GM18517 (cell line): ENCODE data around the gene ATAD2B.
A peak's percentile ranks its signal among the peaks of the same experiment; 100 is the strongest.

Experiments used
- ATAC-seq: cut with Tn5 transposase; IDR thresholded peaks from one replicate; pipeline ENCODE4 v1.9.1; 2021; ENCODE audit warnings: mild to moderate bottlenecking, moderate library complexity; ENCODE audit not compliant: unreplicated experiment

Gene ATAD2B

GRCh38 chr2:23838996-23839395 is 87.9 kb downstream of the ATAD2B start:
- ATAC-seq, result no peak

DNA sequence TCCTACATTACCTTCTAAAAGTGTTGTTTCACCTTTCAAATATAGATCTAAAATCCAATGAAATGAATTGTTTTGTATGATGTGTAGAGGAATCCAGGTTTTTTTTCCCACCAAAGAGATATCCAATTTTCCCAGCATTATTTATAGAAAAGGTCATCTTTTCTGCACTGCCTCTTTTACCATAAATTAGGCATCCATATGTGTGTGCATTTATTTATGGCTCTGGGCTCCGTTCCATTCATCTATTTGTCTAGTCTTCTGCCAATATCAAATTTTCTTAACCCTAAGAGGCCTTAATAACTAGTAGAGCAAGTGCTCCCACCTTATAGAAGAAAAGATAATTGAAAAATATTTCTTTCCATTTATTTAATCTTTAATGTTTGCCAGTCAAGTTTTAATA is 88.3 kb downstream of the ATAD2B start:
- ATAC-seq, result no peak

DNA sequence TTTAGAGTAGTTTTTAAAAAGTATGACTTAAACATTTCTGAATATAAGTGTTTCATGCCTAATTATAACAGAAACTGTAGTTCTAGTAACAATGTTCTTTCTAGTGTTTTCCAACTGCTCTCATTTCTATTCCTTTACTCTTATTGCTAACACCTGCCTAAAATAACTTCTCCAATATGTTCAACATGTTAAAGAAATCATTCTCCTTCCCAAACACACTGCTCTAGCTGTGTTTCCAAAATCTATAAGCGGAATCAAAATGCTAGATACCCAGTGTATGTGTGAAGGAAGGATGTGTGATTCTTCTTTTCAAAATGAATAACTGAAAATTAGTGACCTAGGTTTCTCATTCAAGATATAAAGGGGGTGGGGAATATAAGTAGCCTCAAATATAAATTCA is 89.1 kb downstream of the ATAD2B start:
- no peak for ATAC-seq

- ATAC-seq, result no peak
These were observed 89.9 kb downstream of the ATAD2B start for GRCh38 chr2:23836971-23837565.

- ATAC-seq, result no peak
These were observed 90.4 kb downstream of the ATAD2B start for GRCh38 chr2:23836505-23836904.

DNA sequence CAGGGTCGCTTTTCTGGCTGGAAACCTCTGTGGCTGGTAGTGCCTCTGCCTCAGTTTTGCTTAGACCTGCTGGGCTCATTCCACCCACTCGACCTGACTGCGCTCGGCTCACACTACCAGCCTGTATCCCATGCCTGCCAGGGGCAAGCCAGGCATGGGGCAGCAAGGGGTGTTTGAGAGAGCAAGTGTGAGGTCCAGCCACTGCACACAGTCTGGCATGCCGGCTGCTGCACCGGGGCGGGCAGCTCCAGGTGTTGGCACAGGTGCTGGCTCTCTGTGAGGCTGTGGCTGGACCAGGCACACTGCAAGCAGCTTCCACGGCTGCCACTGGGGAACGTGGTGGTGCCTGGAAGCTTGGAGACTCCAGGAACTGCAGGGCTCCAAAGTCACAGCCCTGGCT is 90.9 kb downstream of the ATAD2B start:
- no peak for ATAC-seq

DNA sequence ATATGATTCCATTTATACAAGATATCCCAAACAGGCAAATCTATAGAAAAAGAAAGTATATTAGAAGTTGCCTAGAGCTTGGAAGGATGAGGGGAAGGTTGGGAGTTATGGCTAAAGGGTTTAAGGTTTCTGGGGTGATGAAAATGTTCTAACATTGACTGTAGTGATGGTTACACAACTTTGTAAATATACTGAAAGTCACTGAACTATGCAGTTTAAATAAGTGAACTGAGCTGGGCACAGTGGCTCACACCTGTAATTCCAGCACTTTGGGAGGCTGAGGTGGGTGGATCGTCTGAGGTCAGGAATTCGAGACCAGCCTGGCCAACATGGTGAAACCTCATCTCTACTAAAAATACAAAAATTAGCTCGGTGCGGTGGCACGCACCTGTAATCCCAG is 91.5 kb downstream of the ATAD2B start:
- ATAC-seq, result no peak

DNA sequence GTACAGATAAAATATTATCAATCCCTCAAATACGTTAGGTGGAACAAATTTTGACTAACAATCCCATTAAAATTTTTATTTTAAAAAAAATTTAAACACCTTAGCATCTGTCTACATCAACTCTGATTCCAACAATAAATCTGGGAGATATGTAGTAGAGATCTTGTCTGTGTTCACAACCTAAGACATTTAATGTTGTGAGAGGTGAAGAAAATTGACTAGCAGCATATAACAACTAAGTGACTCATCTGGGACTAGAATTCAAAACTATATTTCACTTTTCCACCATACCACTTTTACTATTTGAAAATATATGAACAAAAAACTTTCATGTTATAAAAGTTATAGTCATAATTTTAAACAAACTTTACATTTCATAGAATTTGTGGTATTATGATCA is 97.9 kb downstream of the ATAD2B start:
- no peak for ATAC-seq

GRCh38 chr2:23828256-23828980 is 98.5 kb downstream of the ATAD2B start:
- ATAC-seq, result no peak

DNA sequence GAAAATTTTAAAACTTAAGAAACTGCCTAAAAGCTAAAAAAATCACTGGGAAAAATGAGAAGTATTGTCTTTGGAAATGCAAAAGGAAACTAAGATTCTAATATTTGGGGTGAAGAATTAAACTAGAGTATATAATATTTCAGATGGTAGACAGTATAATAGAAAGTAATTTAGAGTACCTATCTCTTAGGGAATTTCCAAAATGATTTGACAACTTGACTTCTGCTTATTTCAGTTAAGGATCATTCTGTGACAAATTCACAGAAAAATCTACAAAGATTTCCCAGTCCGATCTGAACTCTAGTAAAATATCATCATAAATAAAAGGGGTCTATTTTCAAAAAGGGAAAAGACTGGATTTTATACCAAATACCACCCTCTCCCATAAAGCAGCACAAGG is 99.6 kb downstream of the ATAD2B start:
- no peak for ATAC-seq

- ATAC-seq, result no peak
These were observed 100.2 kb downstream of the ATAD2B start for GRCh38 chr2:23826771-23827170.

GRCh38 chr2:23826040-23826439 is 100.9 kb downstream of the ATAD2B start:
- ATAC-seq, result no peak

DNA sequence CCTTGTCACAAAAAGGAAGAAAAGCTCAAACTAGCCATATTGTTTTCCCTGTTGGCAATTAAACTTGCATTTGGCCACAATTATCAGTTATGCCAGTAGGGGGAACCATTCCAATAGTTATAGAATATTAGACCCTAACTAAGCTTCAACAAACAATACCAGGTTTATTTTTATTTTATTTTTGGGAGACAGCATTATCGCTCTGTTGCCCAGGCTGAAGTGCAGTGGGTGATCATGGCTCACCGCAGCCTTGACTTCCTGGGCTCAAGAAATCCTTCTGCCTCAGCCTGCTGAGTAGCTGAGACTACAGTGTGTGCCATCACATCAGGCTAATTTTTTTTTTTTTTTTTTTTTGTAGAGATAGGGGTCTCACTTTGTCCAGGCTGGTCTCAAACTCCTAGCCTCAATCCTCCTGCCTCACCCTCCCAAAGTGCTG is 102.1 kb downstream of the ATAD2B start:
- peak; percentile 65 for ATAC-seq

DNA sequence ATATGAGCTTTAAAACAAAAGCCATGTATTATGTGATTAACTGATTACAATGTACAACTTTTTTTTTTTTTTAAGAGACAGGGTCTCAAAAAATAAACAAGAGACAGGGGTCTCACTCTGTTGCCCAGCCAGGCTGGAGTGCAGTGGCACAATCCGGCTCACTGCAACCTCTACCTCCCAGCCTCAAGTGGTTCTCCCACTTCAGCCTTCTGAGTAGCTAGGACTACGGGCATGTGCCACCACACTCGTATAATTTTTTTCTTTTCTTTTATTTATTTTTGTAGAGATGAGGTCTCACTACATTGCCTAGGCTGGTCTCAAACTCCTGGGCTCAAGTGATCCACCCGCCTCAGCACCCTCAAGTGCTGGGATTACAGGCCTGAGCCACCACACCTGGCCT is 103.1 kb downstream of the ATAD2B start:
- no peak for ATAC-seq

DNA sequence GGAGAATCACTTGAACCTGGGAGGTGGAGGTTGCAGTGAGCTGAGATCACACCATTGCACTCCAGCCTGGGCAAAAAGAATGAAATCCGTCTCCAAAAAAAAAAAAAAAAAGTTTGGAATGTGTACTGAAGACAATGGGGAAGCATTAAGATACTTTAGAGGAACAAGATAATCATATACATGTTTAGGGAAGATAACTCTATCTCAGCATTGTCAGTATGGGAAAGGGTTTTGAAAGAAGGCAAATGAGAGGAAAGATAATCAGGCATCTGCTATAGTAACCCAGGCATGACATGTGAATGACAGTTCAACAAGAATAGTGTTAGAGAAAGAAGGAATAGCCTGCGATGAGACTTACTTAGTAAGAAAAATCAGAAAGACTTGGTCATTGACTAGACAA is 112.0 kb downstream of the ATAD2B start:
- ATAC-seq, result no peak

DNA sequence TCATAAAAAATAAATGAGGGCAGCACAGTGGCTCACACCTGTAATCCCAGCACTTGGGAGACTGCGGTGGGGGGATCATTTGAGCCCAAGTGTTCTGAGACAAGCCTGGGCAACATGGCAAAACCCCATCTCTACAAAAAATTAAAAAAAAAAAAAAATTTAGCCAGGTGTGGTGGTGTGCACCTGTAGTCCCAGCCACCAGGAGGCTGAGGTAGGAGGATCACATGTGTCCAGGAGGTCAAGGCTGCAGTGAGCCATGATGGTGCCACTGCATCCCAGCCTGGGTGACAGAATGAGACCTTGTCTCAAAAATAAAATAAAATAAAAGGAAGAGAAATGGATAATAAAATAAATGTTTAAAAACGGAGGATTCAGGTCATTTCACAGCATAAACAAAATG is 113.5 kb downstream of the ATAD2B start:
- ATAC-seq, result no peak

GRCh38 chr2:23809150-23809549 is 117.8 kb downstream of the ATAD2B start:
- no peak for ATAC-seq

DNA sequence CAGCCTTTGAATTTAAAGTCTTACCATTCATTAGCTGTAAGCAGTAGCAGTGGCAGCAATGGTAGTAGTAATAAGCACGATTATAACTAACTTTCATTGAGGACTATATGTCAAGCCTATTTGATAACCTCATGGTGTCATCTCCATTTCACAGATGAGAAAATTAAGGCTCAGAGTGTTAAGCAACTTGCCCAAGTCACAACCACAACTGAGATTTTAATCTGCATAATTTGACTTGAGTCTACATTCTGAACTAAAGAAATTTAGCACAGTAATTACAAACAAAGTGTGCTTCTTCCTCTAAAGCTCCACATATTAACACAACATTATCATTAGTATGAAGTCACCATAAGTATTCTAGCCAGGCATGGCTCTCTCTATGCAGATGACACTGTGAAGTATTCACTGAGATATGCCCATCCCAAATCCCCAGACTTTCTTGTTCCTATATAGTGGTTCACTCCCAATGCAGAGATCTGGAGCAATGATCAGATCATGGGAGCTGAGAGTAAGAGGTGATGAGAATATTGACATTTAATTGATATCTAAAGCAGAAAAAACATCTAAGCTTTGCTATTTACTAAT is 120.2 kb downstream of the ATAD2B start:
- no peak for ATAC-seq

DNA sequence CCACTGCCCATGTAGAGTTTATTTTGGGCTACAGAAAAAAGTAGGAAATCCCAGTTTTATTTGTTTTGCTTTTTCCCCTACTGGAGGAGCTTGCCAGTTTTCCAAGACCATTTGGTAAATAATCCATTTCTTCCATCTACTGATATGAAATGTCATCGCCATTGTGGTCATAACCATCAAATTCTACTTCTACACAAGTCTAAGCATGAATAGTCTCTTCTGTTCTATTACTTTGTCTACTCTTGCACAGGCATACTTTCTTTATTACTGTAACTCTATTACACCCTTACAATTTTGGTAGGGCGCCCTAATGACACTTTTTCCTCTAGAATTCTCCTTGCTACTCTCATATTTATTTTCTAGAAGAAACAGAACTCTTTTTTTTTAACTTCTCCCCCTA is 120.7 kb downstream of the ATAD2B start:
- no peak for ATAC-seq

DNA sequence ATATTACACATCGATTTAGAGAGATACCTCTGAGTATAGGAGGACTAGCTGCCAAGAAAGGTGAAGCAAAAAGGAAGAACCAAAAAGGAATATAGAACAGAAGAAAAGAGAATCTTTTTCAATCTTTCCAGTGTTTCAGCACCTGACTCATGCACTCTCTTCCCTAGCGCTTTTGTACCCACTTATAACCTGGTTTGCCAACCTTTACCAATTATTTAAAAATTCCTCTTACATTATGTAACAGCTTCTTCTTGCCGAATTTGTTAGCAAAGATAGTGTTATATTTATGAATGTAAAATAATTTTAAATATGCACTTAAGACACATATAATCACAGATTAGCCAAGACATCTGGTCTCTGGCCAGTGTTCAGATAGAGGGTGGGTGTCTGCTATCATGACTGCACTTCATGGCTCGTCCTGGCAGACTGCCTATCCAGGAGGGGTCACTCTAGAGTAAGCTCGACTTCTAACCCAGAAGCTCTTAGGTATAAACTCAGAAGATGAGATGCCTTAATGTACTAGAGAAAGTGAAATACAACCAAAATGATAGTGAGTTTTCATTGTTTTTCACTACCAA is 122.9 kb downstream of the ATAD2B start:
- ATAC-seq, result no peak

DNA sequence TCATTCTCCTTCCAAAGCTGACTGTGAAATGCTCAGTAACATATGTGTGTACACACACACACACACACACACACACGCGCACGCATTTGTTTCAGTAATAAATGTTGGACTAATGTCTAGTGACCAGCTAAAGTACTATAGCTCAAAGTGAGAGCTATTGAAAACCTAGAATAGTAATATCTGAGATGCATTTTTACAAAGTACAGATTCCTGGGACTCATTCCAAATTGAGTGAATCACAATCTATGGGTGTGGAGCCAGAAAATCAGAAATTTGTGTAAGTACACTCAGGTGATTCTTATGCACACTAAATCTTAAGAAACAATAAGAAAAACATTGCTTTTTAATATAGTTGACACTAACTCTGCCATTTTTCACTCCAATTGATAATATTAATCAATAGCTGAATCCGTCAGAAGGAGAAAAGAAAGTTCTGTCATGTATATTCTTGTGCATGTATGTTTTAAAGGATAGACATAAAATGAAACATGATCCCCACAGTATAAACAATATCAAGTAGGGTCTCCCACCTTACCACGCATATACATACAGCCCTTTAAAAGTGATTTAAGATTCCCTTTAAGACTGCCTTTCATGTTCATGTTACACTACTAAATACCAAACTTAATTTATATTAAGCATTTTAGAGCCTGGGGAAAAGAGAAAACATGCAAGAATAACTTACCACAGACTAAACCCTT is 123.5 kb downstream of the ATAD2B start:
- ATAC-seq, result no peak

- ATAC-seq, result no peak
These were observed 125.5 kb downstream of the ATAD2B start for GRCh38 chr2:23801396-23801795.
